Activated CD8-positive, alpha-beta memory T cell treated with anti-CD3 and anti-CD28 coated beads, Interleukin-2, amount 50 U/mL, for 1 hour (primary cell): ENCODE measurements around the gene SLC27A1.
"Not testable (repeated sequence)": the region's sequence is repeated elsewhere in the genome, so short reads cannot be mapped to it uniquely, and the experiment has no call there.

Experiments
- DNase-seq: peaks from one replicate; pipeline ENCODE4 v3.0.0-alpha.2; 2020; ENCODE audit errors: extremely low read depth

SLC27A1 gene

DNA sequence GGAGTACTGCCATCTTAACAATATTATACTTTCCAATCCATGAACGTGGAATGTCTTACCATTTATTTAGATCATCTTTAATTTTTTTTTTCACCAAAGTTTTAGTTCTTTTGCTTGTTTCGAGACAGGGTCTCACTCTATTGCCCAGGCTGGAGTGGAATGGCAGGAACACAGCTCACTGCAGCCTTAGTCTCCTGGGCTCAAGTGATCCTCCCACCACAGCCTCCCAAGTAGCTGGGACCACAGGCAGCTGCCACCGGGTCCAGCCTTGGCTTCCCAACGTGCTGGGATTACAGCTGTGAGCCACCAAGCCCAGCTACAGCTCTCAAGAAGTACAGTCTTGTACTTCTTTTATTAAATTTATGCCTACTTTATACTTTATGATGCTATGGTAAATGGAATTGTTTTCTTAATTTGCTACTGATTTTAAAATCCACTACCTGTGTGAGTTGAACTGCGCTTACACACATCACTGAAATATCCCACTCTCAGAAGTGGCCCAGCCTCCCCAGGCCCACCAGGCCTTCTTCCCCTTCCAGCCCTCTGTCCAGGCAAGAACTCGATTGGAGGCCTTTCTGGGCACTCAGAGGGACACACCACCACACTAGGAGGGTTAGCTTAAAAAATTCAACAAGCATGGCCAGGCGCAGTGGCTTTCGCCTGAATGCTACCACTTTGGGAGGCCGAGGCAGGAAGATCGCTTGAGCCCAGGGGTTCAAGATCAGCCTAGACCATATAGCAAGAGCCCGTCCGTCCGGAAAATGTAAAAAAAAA lies 40.1 kb downstream of the SLC27A1 start:
- DNase-seq: no peak

DNA sequence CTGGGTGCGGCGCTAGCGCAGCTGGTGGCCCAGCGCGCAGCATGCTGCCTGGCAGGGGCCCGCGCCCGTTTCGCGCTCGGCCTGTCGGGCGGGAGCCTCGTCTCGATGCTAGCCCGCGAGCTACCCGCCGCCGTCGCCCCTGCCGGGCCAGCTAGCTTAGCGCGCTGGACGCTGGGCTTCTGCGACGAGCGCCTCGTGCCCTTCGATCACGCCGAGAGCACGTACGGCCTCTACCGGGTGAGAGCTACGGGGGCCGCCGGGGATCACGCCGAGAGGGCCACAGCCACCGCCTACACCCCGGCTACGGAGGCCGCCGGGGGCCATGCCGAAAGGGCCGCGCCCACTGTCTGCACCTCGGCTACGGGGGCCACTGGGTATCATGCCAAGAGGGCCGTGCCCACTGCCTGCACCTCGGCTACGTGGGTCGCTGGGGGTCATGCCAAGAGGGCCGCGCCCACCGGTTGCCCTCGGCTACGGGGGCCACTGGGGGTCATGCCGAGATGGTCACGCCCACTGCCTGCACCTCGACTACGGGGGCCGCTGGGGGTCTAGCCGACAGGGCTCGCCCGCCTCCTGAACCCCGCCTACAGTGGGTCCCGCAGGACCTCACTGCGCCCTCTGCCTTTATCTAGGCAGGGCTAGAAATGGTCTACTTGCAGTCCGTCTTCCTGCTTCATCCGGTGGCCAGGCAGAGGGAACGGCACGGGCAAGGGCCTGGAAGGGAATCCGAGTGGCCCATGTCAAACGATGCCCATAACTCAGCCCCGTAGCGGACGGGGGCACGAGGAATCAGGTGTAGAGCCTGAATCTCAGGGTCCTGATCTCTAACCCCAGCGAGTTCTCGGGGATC lies 41.6 kb downstream of the SLC27A1 start:
- DNase-seq: peak; percentile 74

DNA sequence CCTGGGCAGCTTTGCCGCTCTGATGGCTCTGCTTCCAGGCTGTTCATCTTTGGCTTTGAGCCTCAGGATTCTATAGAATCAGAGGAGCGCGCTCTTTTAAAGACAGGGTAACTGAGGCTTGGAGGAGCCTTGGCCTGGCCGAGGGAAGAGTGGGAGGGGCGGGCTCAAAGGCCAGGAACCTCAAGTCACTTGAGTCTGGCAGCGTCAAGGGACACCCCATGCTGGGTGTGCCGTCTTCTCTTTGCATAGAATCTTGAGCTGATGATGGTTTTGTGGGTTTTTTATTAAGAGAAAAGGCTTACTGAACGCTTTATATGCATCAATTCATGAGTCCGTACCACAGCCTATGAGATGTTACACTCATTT lies 42.2 kb downstream of the SLC27A1 start:
- no peak for DNase-seq

DNA sequence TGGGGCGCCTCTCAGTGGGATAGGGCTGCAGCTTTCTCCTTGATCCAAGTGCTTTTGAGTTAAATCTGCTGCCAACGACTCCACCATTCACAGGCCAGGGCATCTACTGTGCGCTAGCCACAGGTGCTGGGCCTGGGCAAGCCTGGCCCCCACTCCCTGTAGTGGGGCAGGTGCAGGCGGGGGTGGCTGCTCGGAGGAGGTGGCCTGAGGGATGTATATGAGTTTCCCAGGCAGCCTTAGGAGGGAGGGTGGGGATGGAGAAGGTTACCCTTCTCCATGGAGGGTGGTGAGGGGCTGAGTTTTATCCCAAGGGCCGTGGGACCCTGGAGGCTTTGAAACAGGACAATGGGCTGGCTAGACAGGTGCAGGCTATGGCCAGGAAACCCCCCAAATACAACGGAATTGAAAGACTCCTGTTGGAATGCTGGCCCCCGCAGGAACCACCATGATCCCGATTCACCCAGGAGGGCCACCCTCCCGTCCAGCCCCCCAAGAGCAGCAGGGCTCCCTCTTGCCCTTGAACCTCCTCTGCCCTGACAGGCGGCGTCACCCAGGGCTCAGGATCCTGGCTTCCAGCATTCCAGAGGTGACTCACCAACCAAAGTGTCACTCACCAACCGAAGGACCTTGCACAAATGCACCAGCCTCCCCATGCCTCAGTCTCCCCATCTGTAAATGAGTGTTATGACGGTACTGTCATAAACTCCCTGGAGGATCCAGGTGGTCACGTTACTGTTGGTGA lies 45.3 kb downstream of the SLC27A1 start:
- DNase-seq: no peak

DNA sequence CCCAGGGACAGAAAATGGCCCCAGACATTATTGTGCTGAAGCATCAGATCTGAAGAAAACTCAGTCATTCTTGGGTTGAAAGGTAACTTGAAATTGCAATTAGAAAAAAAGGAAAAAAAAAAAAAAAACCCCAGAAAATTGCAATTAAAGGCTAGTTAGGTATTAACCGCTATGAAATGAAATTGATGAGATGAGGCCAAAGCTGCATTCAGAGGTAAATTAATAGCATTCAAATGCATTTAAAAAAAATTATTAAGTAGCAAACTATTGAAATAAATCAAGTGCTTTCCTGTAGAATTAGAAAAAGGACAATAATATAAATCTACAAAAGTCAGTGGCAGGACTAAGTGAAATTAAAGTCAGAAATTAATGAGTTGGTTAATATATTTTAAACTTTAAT lies 47.6 kb downstream of the SLC27A1 start:
- DNase-seq: no peak

DNA sequence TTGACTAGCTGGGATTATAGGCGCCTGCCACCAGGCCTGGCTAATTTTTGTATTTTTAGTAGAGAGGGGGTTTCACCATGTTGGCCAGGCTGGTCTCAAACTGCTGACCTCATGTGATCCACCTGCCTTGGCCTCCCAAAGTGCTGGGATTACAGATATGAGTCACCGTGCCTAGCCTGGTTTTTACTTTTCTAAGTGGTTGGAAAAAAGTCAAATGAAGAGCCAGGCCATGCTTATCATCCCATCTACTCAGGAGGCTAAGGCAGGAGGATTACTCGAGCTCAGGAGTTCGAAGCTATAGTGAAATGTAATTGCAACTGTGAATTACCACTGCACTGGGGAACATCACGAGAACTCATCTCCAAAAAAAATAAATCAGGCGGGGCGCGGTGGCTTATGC lies 48.3 kb downstream of the SLC27A1 start:
- not testable (repeated sequence) for DNase-seq

DNA sequence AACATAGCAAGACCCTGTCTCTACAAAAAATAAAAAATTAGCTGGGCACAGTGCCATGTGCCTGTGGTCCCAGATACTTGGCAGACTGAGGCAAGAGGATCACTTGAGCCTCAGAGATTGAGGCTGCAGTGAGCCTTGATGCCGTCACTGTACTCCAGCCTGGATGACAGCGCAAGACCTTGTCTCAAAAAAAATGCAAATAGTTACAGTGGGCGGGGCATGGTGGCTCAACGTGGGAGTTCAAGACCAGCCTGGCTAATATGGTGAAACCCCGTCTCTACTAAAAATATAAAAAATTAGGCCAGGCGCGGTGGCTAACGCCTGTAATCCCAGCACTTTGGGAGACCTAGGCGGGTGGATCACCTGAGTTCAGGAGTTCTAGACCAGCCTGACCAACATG lies 49.6 kb downstream of the SLC27A1 start:
- no peak for DNase-seq

DNA sequence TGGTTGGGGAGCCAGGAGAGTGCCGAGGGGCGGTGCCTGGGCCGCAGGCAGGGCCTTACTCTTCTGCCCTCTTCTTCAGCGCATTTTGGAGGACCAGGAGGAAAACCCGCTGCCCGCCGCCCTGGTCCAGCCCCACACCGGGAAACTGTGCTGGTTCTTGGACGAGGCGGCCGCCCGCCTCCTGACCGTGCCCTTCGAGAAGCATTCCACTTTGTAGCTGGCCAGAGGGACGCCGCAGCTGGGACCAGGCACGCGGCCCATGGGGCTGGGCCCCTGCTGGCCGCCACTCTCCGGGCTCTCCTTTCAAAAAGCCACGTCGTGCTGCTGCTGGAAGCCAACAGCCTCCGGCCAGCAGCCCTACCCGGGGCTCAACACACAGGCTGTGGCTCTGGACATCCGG lies 50.5 kb downstream of the SLC27A1 start:
- no peak for DNase-seq

DNA sequence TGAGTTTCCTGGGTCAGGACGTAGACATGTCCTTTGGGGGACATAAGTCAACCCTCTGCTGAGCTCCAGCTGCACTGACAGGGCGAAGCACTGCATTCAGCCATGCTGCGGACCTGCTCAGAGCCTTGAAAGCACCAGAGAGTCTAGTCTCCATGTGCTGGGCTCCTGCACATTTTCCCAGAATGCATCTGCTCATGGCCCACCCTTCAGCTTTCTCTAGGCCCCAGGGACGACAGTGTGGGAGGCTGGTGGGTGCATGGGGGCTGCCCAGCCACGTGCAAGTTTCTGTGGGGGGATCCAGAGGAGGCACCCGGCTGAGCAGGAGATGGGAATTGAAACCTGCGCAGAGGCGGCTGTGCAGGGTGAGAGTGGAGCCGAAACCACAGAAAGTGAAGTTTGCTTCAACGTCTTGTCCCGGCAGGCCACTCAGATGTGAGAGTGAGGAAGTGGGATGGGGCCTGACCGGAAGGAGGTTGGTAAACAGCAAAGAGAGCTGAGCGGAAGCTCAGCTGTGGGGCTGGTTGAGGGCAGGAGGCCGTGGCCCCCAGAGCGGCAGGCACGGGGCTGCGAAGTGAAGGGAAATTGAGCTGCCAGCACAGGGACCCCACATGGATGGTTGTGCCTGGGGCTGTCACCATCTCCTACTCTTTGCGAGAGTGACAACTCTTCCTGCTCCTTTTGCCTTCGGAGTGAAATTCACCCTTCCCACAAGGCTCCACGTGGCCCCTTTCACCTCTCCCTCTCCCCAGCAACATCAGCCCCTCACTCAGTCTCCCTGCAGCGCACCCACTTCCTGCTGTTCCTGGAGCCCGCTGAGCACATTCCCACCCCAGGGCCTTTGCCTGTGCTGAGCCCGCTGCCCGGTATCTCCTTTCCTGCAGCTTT lies 52.9 kb downstream of the SLC27A1 start:
- DNase-seq: no peak

DNA sequence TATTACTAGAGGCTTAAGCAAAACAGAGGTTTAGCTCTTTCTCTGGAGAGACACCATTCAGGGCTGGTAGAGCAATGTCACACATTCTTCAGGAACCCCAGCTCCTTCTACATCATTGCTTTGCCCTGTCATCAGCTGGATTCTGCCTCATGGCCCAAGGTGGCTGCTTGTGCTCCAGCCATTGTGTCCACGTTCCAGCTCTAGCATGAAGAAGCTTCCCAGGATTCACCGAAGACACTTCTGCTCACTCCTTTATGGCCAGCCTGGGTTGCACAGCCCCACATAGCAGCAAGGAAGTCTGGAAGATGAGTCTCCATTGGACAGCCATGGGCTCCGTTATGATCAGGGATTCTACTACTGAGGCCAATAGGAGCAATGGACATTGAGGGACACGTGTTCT lies 54.3 kb downstream of the SLC27A1 start:
- no peak for DNase-seq

DNA sequence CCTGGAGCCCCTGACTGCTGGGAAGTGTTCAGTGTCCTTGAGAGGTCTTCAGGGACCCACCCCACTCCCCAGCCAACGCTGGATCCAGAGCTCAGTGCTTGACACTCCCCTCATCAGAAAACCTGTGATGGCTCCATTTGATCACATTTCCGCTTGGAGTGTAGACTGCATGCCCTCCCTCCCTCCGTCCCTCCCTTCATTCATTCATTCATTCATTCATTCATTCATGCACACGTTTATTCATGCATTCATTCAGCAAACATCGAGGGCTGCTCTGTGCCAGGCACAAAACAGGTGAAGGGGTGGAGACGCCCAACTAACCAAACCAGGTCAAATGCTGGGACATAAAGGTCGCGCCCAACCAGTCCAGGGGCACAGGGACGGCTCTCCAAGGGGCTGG lies 54.8 kb downstream of the SLC27A1 start:
- DNase-seq: no peak

DNA sequence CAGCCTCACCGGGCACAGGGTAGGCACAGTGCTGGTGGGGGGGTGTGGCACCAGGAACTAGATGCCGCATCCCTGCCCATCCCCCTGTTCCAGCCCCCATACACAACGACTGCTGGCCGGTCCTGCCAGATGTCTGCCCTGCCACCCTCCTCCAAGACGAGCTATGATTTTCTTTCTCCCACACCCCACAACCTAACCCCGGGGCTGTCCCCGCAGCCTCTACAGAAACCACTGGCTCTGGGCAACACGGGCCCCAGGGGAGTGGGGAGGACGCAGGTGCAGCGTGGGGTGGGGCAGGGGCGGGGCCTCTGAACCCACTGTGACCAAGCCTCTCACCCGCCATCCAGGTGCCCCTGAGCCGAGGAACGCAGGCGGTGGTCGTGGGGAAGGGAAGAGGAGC lies 56.6 kb downstream of the SLC27A1 start:
- DNase-seq: no peak

DNA sequence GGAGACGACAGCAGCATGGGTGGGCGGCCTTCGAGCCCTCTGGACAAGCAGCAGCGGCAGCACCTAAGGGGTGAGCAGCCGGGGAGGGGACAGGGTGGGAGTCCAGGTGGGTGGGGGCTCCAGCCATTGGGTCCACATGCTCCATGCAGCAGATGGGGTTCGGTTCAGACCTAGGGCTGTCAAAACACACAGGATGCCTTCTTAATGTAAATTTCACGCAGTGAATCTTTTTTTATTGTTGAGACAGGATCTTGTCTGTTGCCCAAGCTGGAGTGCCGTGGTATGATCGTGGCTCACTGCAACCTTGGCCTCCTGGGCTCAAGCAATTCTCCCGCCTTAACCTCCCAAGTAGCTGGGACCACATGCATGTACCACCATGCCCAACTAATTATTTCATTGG lies 57.0 kb downstream of the SLC27A1 start:
- DNase-seq: no peak

DNA sequence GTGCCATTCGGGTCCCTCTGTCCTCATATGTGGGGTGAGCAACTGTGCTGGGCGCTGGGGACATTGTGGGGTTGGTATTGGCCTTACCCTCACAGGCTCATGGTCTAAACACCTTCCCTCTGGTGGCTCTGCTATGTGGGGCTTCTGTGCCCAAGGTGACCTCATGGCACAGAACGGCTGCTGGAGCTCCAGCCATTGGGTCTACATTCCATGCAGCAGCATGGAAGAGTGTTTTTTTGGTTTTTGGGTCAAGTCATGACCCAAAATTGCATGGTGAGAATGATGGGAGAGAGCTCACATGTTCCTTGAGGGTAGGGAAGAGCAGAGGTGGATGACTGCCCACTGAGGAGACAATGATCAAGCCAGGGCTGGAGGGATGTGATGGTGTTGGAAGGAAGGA lies 58.3 kb downstream of the SLC27A1 start:
- no peak for DNase-seq

DNA sequence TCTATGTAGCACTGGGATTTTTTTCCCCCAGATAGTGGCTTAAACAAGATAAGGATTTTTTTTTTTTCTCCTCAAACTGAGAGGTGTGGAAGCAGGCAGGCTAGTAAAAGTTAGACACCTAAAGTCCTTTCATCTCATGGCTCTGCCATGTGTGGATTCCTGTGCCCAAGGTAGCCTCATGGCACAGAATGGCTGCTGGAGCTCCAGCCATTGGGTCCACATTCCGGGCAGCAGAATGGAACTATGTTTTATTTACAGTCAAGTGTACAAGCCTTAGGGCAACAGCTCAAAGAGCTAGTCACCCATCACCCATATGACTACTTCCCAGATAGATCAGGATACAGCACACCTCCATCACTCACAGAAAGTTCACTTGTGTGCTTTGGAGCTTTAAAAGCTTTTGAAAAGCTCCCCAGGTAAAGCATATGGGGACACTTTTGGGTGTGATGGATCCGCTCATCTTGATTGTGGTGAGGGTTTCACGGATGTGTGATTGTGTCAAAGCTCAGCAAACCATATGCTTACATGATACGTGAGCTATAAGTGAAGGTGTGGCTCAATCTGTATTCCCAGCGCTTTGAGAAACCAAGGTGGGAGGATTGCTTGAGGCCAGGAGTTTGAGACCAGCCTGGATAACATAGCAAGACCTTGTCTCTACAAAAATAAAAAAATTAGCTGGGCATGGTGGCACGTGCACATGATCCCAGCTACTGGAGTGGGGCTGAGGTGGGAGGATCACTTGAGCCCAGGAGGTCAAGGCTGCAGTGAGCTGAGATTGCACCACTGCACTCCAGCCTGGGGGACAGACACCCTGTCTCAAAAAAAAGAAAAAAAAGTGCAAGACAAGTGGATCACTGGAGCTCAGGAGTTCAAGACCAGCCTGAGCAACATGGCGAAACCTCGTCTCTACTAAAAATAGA lies 59.2 kb downstream of the SLC27A1 start:
- DNase-seq: no peak

DNA sequence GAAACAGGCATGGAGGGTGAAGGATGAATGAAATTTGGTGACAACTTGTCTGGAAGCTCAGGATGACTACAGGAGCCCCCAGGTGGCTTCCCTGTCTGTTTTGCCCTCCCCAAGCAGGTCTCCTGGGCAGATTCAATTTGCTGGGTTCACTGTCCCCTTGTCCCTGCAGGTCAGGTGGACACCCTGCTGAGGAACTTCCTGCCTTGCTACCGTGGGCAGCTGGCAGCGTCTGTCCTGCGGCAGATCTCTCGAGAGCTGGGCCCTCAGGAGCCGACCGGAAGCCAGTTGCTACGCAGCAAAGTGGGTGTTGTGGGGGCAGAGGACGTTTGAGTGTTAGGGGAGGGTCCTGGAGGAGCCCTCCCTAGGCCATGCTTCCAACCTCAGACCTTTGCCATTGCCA lies 60.3 kb downstream of the SLC27A1 start:
- DNase-seq: no peak

DNA sequence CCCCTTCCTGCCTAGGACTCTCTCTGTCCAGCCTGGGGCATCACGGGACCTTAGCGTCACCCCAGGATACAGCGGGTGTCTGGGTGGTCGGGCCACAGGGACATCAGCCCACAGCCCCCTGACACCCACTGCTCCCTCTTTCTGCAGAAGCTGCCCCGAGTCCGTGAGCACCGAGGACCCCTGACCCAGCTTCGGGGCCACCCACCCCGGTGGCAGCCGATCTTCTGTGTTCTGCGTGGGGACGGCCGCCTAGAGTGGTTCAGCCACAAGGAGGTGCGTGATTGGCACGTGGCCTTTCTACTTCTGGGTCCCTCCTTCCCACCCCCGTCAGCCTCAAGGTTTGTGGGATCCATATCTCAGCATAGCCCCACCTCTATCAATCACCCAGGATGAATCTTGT lies 61.8 kb downstream of the SLC27A1 start:
- no peak for DNase-seq

DNA sequence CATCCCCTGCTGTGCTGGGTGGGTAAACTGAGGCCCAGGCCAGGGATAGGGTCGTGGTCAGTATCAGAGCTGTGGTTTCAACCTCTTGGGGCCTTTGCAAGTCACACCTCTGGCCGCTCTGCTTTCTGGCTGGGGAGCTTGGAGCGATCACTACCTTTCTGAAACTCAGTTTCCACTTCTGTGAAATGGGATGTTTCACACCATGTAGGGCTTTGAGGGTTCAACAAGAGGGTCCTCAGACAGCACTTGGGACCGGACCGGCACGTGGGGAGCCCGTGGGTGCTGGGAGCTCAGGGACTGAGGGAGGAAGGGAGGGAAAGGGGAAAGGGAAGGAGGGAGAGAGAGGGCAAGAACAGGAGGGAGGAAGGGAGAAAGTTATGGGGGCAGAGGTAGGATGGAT lies 62.2 kb downstream of the SLC27A1 start:
- no peak for DNase-seq

DNA sequence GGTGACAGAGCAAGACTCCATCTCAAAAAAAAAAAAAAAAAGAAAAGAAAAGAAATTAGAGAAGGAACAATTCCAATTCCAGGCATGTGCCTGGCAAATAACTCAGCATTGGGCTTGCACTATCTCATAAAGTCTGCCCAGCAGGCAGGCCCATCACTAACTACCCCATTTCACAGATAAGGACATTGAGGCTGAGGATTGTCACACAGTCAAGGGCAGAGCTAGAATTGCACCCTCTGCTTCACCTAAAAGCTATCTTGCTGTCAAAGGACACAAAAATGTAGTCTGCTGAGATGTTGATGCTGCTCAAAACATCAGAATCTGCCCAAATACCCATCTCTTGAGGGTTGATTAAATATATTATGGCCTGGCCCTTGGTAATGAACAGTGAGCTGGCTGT lies 64.4 kb downstream of the SLC27A1 start:
- no peak for DNase-seq

DNA sequence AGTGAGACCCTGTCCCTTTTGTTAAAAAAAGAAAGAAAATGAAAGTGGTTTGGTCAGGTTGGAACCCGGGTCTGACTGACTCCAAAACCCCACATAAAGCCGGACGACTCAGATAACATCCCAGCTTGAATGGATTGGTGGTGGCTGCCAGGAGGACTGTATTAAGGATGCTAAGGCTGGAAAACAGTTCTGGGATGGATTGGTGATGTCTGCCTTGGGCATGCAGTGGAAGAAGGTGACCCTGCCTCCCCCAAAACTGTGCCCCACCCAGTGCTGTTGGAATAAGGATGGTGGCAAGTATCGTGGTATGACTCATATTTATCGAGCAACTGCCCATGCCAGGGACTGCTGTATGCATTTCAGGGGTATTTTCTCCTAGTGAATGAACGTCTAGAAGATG lies 66.6 kb downstream of the SLC27A1 start:
- no peak for DNase-seq
